GM23338 (cell line): ENCODE data around the gene CNTN5. TPM values are rescaled to one million over a fixed set of nuclear protein-coding genes. Genes with fewer than 3 reads are reported as not detected.

Experiments used
- ATAC-seq: fragments of 200-7000 bp; cut with Tn5 transposase; 3 replicates; pipeline ENCODE4 v1.9.1; 2020
- DNase-seq: peaks from one replicate; pipeline ENCODE4 v3.0.0-alpha.2; 2015; ENCODE audit warnings: low spot score
- H2AFZ ChIP-seq: fragments of 200-600 bp; sonication (generic); 2 replicates; pipeline ENCODE4 v1.8.0; 2016; ENCODE audit warnings: antibody characterized with exemption, mild to moderate bottlenecking, moderate library complexity
- H3F3A ChIP-seq: fragments of 200-600 bp; sonication (generic); replicated peaks from 2 replicates; pipeline ENCODE4 v1.8.0; 2017; ENCODE audit warnings: antibody characterized with exemption, mixed run types, low read depth
- H3K27ac ChIP-seq: fragments of 200-600 bp; sonication (generic); 2 replicates; pipeline ENCODE4 v1.6.1; 2016; ENCODE audit warnings: low read depth
- H3K27me3 ChIP-seq: fragments of 200-600 bp; sonication (generic); 2 replicates; pipeline ENCODE4 v1.8.0; 2016; ENCODE audit warnings: mild to moderate bottlenecking, mixed run types, moderate library complexity; ENCODE audit not compliant: insufficient read depth
- H3K36me3 ChIP-seq: fragments of 200-600 bp; sonication (generic); 2 replicates; pipeline ENCODE4 v1.8.0; 2016; ENCODE audit warnings: mild to moderate bottlenecking; ENCODE audit not compliant: insufficient read depth
- H3K4me1 ChIP-seq: fragments of 200-600 bp; sonication (generic); 2 replicates; pipeline ENCODE4 v1.8.0; 2016; ENCODE audit warnings: mild to moderate bottlenecking, moderate library complexity; ENCODE audit not compliant: insufficient read depth
- H3K4me2 ChIP-seq: fragments of 200-600 bp; sonication (generic); 2 replicates; pipeline ENCODE4 v1.7.1; 2017; ENCODE audit warnings: mixed run types
- H3K4me3 ChIP-seq: fragments of 200-600 bp; sonication (generic); 2 replicates; pipeline ENCODE4 v1.6.1; 2016; ENCODE audit warnings: mixed run types
- H3K79me2 ChIP-seq: fragments of 200-600 bp; sonication (generic); replicated peaks from 2 replicates; pipeline ENCODE4 v1.8.0; 2017; ENCODE audit warnings: mild to moderate bottlenecking; ENCODE audit not compliant: insufficient read depth
- H3K9me2 ChIP-seq: fragments of 200-600 bp; sonication (generic); 2 replicates; pipeline ENCODE4 v1.8.0; 2017; ENCODE audit not compliant: insufficient read depth
- H4K20me1 ChIP-seq: fragments of 200-600 bp; sonication (generic); replicated peaks from 2 replicates; pipeline ENCODE4 v1.8.0; 2017; ENCODE audit warnings: mild to moderate bottlenecking; ENCODE audit not compliant: insufficient read depth
- H3K27ac Mint-ChIP-seq: 2 replicates; pipeline ENCODE4 v1.8.0; 2020; ENCODE audit warnings: inconsistent platforms, mild to moderate bottlenecking, moderate library complexity, mixed read lengths
- H3K27me3 Mint-ChIP-seq: 3 replicates; pipeline ENCODE4 v1.8.0; 2022; ENCODE audit warnings: low read depth, mild to moderate bottlenecking, moderate library complexity, mixed read lengths, inconsistent platforms; ENCODE audit not compliant: insufficient read depth, poor library complexity
- H3K36me3 Mint-ChIP-seq: 3 replicates; pipeline ENCODE4 v1.8.0; 2021; ENCODE audit warnings: low read depth, mild to moderate bottlenecking, inconsistent platforms, moderate library complexity, mixed read lengths
- H3K4me1 Mint-ChIP-seq: 3 replicates; pipeline ENCODE4 v1.8.0; 2020; ENCODE audit warnings: mild to moderate bottlenecking, inconsistent platforms, mixed read lengths
- H3K4me3 Mint-ChIP-seq: 3 replicates; pipeline ENCODE4 v1.8.0; 2021; ENCODE audit warnings: moderate library complexity, mild to moderate bottlenecking, inconsistent platforms, mixed read lengths
- H3K9me3 Mint-ChIP-seq: 3 replicates; pipeline ENCODE4 v1.8.0; 2020; ENCODE audit warnings: moderate library complexity, mild to moderate bottlenecking, inconsistent platforms, mixed read lengths
- CREB1 ChIP-seq: fragments of 250-450 bp; sonication (Bioruptor Pico); IDR thresholded peaks from 2 replicates; pipeline ENCODE4 v1.5.0; 2020; ENCODE audit warnings: low read depth, mild to moderate bottlenecking, moderate library complexity
- CTCF ChIP-seq, 2 experiments: fragments of 200-600 bp in 1 of 2; sonication (generic) in 1 of 2; conservative IDR thresholded peaks; 2 replicates each; pipeline versions ENCODE4 v1.5.1 to v1.6.1; 2016 to 2017; ENCODE audit warnings: antibody characterized with exemption in 2 of 2, low read depth in 2 of 2, mild to moderate bottlenecking in 2 of 2, moderate library complexity in 1 of 2
- EZH2 ChIP-seq: fragments of 200-600 bp; sonication (generic); IDR thresholded peaks from one replicate; pipeline ENCODE4 v1.8.0; 2017; ENCODE audit warnings: antibody characterized with exemption, mild to moderate bottlenecking, low read depth; ENCODE audit not compliant: unreplicated experiment
- EZH2phosphoT487 ChIP-seq: fragments of 200-600 bp; sonication (generic); IDR thresholded peaks from one replicate; pipeline ENCODE4 v1.8.1; 2018; ENCODE audit warnings: antibody characterized with exemption; ENCODE audit not compliant: unreplicated experiment
- JUNB ChIP-seq: IDR thresholded peaks from one replicate; pipeline ENCODE4 v1.6.1; 2016; ENCODE audit warnings: antibody characterized with exemption; ENCODE audit not compliant: unreplicated experiment
- NANOG ChIP-seq: IDR thresholded peaks from 2 replicates; pipeline ENCODE4 v1.6.1; 2016; ENCODE audit warnings: antibody characterized with exemption, borderline replicate concordance
- POLR2AphosphoS5 ChIP-seq: IDR thresholded peaks from 2 replicates; pipeline ENCODE4 v1.6.1; 2016; ENCODE audit warnings: antibody characterized with exemption, low read depth
- REST ChIP-seq: IDR thresholded peaks from one replicate; pipeline ENCODE4 v1.6.1; 2018; ENCODE audit warnings: antibody characterized with exemption; ENCODE audit not compliant: unreplicated experiment
- ZNF114 ChIP-seq: fragments of 250-450 bp; sonication (Bioruptor Pico); IDR thresholded peaks from 2 replicates; pipeline ENCODE4 v1.5.0; 2020; ENCODE audit warnings: mild to moderate bottlenecking, moderate library complexity
- ZNF331 ChIP-seq: fragments of 250-450 bp; sonication (Bioruptor Pico); IDR thresholded peaks from 2 replicates; pipeline ENCODE4 v1.5.0; 2020; ENCODE audit warnings: low read depth, mild to moderate bottlenecking, moderate library complexity
- polyA plus RNA-seq: library from polyadenylated mRNA; unstranded; fragments of >200 nt; fragmentation: Nextera tagmentation; extraction: Ambion mirVana; gene quantifications from 2 replicates; pipeline ENCODE4 v1.2.1, GENCODE V29; 2016
- total RNA-seq: library from RNA; depleted of rRNA; stranded (reverse); fragments of >200 nt; shearing (Covaris generic); gene quantifications from 2 replicates; pipeline ENCODE4 v1.2.3, GENCODE V29; 2014
- TF ChIP-seq, protein P1 (sequence below): IDR thresholded peaks from 2 replicates; pipeline ENCODE4 v1.6.1; 2016; ENCODE audit warnings: antibody characterized with exemption

Gene CNTN5
- total and polyA plus RNA-seq, 2 experiments from 2014 or later, result not detected

DNA sequence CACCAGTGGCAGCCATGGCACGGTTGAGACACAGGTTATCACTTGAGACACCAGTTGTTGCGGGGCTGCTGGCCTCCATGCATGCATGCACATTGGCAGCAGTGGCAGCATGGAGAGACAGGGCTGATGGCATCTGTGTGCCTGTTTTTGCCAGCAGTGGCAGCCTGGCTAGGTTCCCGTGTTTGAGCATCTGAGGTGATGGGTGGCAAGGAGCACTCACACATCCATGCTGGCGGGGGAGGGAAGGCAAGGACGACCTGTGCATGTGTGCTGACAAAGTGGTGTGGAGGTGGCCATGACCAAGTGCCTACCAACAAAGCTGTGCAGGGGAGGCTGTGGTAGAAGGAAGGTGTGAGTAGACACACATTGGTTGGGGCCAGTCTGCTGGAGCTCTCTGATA is 133.5 kb downstream of the CNTN5 start (continued):
- TF ChIP-seq REST (no peak), JUNB (no peak), CTCF (conservative IDR thresholded peaks at IDR 0.05; ENCODE audit: low read depth in 2 of 2) (no peak), EZH2phosphoT487 (no peak), CREB1 (CRISPR knock-in tag) (no peak)

DNA sequence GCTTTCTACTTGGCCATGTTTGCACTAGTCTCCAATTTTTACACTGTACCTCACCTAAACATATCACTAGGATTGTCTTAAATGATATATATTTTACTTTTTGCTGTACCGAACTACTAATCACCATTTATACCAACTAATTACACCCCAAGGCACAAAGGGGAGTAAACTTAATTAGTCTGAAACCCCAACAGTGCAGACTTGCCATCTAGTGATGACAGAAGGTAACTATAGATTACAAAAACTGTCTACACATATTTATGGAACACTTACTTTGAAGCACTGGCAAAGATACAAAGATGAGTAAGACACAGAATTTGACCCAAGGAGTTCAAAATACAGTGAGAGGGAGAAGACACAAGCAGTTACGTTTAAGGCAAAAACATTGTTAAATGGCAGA is 139.7 kb downstream of the CNTN5 start:
- H3F3A ChIP-seq, result no peaks in the 10 kb centered on the region
- H3K36me3 ChIP-seq, result no peaks in the 10 kb centered on the region
- Mint-ChIP-seq H3K27ac (no peak overlapping the region), H3K4me1 (peaks cover 5% of the 10 kb centered on the region), H3K36me3 (no peaks in the 10 kb centered on the region), H3K9me3 (no peaks in the 10 kb centered on the region), H3K27me3 (no peaks in the 10 kb centered on the region), H3K4me3 (no peak overlapping the region)
- TF ChIP-seq EZH2phosphoT487 (no peak), POLR2AphosphoS5 (no peak), ZNF114 (CRISPR knock-in tag) (no peak), REST (no peak), CTCF (conservative IDR thresholded peaks at IDR 0.05; ENCODE audit: low read depth in 2 of 2) (no peak; a peak in 1 of 4 replicates), ZNF331 (CRISPR knock-in tag) (no peak), JUNB (no peak), EZH2 (no peak), NANOG (no peak)
- TF ChIP-seq, protein P1, sequence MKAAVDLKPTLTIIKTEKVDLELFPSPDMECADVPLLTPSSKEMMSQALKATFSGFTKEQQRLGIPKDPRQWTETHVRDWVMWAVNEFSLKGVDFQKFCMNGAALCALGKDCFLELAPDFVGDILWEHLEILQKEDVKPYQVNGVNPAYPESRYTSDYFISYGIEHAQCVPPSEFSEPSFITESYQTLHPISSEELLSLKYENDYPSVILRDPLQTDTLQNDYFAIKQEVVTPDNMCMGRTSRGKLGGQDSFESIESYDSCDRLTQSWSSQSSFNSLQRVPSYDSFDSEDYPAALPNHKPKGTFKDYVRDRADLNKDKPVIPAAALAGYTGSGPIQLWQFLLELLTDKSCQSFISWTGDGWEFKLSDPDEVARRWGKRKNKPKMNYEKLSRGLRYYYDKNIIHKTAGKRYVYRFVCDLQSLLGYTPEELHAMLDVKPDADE, result no peak
- H3K4me3 ChIP-seq, result no peak overlapping the region
- no peaks in the 10 kb centered on the region for H3K27me3 ChIP-seq
- H3K27ac ChIP-seq, result no peak overlapping the region
- ATAC-seq (no peak), DNase-seq (no peak)
- H3K4me1 ChIP-seq, result no peaks in the 10 kb centered on the region
- H3K9me2 ChIP-seq, result no peaks in the 10 kb centered on the region
- H4K20me1 ChIP-seq, result no peaks in the 10 kb centered on the region
- no peak overlapping the region for H3K4me2 ChIP-seq
- H3K79me2 ChIP-seq, result no peaks in the 10 kb centered on the region
- H2AFZ ChIP-seq, result no peak overlapping the region
